BE2C (cell line): ENCODE data around the gene MSH3.
"Not testable (repeated sequence)": the region's sequence is repeated elsewhere in the genome, so short reads cannot be mapped to it uniquely, and the experiment has no call there.

Source experiments
- DNase-seq: peaks from one replicate; pipeline ENCODE4 v3.0.0-alpha.2; 2020
- H3K27me3 ChIP-seq: fragments of 250-450 bp; sonication (Bioruptor Pico); 2 replicates; pipeline ENCODE4 v1.5.1; 2020; ENCODE audit warnings: mild to moderate bottlenecking
- H3K36me3 ChIP-seq: fragments of 250-450 bp; sonication (Bioruptor Pico); 2 replicates; pipeline ENCODE4 v1.5.1; 2020; ENCODE audit warnings: mild to moderate bottlenecking
- H3K4me1 ChIP-seq: fragments of 250-450 bp; sonication (Bioruptor Pico); 2 replicates; pipeline ENCODE4 v1.5.1; 2020
- H3K4me3 ChIP-seq: 2 replicates; pipeline ENCODE4 v1.5.1; 2011; ENCODE audit warnings: low read depth, low read length
- H3K9me3 ChIP-seq: fragments of 250-450 bp; sonication (Bioruptor Pico); 2 replicates; pipeline ENCODE4 v1.5.1; 2020
- CTCF ChIP-seq: IDR thresholded peaks from 2 replicates; pipeline ENCODE4 v1.5.1; 2012; ENCODE audit warnings: mild to moderate bottlenecking, low read depth, low read length

Gene MSH3

GRCh38 chr5:80764786-80765185 is 110.3 kb downstream of the MSH3 start:
- Histone ChIP-seq H3K4me3 (no peak overlapping the region), H3K4me1 (no peaks in the 10 kb centered on the region), H3K27me3 (no peaks in the 10 kb centered on the region), H3K36me3 (no peaks in the 10 kb centered on the region), H3K9me3 (no peaks in the 10 kb centered on the region)
- DNase-seq, result no peak
- TF ChIP-seq CTCF, result no peak

GRCh38 chr5:80777347-80778287 is 123.2 kb downstream of the MSH3 start:
- Histone ChIP-seq H3K4me1 (peaks cover 7% of the 10 kb centered on the region; the same call in 1 of the 2 replicates), H3K36me3 (no peaks in the 10 kb centered on the region)
- no peak for TF ChIP-seq CTCF

GRCh38 chr5:80780024-80780423 is 125.6 kb downstream of the MSH3 start:
- H3K4me3 ChIP-seq, result no peak overlapping the region
- H3K4me1 ChIP-seq, result peaks cover 5% of the 10 kb centered on the region; the same call in 1 of the 2 replicates
- no peaks in the 10 kb centered on the region for H3K9me3 ChIP-seq
- no peak for TF ChIP-seq CTCF
- no peak for DNase-seq
- no peaks in the 10 kb centered on the region for H3K36me3 ChIP-seq
- no peaks in the 10 kb centered on the region for H3K27me3 ChIP-seq

More at GRCh38 chr5:80777347-80778287, 123.2 kb downstream of the MSH3 start:
- no peaks in the 10 kb centered on the region for H3K27me3 ChIP-seq
- DNase-seq, result no peak
- no peaks in the 10 kb centered on the region for H3K9me3 ChIP-seq
- no peak overlapping the region for H3K4me3 ChIP-seq

- Histone ChIP-seq H3K4me1 (peaks cover 5% of the 10 kb centered on the region; the same call in 1 of the 2 replicates), H3K4me3 (no peak overlapping the region), H3K36me3 (no peaks in the 10 kb centered on the region), H3K9me3 (no peaks in the 10 kb centered on the region), H3K27me3 (no peaks in the 10 kb centered on the region)
- DNase-seq, result no peak
- TF ChIP-seq CTCF, result no peak
These were observed 126.4 kb downstream of the MSH3 start for GRCh38 chr5:80780761-80781285.

- Histone ChIP-seq H3K4me3 (no peak overlapping the region), H3K4me1 (peaks cover 5% of the 10 kb centered on the region; the same call in 1 of the 2 replicates), H3K36me3 (no peaks in the 10 kb centered on the region), H3K27me3 (no peaks in the 10 kb centered on the region), H3K9me3 (no peaks in the 10 kb centered on the region)
- TF ChIP-seq CTCF, result no peak
- no peak for DNase-seq
These were observed 126.9 kb downstream of the MSH3 start for GRCh38 chr5:80781356-80781755.

- Histone ChIP-seq H3K4me1 (peaks cover 3% of the 10 kb centered on the region; the same call in 1 of the 2 replicates), H3K36me3 (no peaks in the 10 kb centered on the region), H3K9me3 (no peaks in the 10 kb centered on the region), H3K4me3 (no peak overlapping the region), H3K27me3 (no peaks in the 10 kb centered on the region)
- no peak for DNase-seq
- TF ChIP-seq CTCF, result no peak
These were observed 128.2 kb downstream of the MSH3 start for GRCh38 chr5:80782626-80783025.

- H3K9me3 ChIP-seq, H3K27me3 ChIP-seq, H3K4me1 ChIP-seq, H3K4me3 ChIP-seq, H3K36me3 ChIP-seq, DNase-seq: not testable (repeated sequence)
These were observed 129.3 kb downstream of the MSH3 start for GRCh38 chr5:80783751-80784150.
